ENCODE data around the gene XPOT. TPM values are rescaled to one million over a fixed set of nuclear protein-coding genes. Genes with fewer than 3 reads are reported as not detected.

XPOT gene
- total RNA-seq, 1 experiment from 2014 or later, result 118 TPM

- DNase-seq, result no peak
- Histone ChIP-seq H3K4me3 (ENCODE audit: insufficient read depth, low read depth, low read length) (no peak overlapping the region), H3K36me3 (replicated peaks; ENCODE audit: control insufficient read depth, insufficient read depth, low read length) (peaks cover 7% of the 10 kb centered on the region), H3K27me3 (ENCODE audit: control insufficient read depth, insufficient read depth, low read length) (no peaks in the 10 kb centered on the region)
Observed at GRCh38 chr12:64500394-64500793, 96.2 kb downstream of the XPOT start.

Other genes starting within 250 kb of the XPOT start
- gene KICS2, start 182.1 kb upstream of the XPOT start, total RNA-seq (2014; rRNA removed; shearing (Covaris generic)), result 9.7 and 12.5 TPM in 2 replicates
- gene C12orf56, start 13.6 kb upstream of the XPOT start, total RNA-seq (2014; rRNA removed; shearing (Covaris generic)), result 1.4 and 1.8 TPM in 2 replicates
- gene TBK1, start 47.7 kb downstream of the XPOT start, total RNA-seq (2014; rRNA removed; shearing (Covaris generic)), result 17.7 and 25.6 TPM in 2 replicates
- gene RASSF3, start 206.1 kb downstream of the XPOT start, total RNA-seq (2014; rRNA removed; shearing (Covaris generic)), result 26.7 and 29.2 TPM in 2 replicates